ENCODE measurements around the gene NWD2. TPM values are rescaled to one million over a fixed set of nuclear protein-coding genes. Genes with fewer than 3 reads are reported as not detected.

NWD2 gene
- total and polyA plus RNA-seq, 10 of the 15 experiments (the other 5 are each of a cell fraction or from before 2014, with no cell fraction given), result not detected

DNA sequence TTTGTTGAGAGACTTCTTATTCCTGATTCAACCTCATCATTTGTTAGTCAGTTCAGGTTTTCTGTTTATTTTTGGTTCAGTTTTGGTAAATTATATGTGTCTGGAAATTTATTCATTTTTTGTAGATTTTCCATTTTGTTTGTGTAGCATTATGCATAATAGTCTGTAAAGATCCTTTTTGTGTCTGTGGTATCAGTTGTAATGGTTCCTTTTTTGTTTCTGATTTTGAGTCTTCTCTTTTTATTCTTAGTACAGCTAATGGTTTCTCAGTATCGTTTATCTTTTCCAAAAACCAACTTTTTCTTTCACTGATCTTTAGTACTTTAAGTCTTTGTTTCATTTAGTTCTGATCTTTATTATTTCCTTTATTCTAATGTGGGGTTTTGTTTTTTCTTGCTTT is 61.4 kb downstream of the NWD2 start:
- POLR2A ChIA-PET, result no interaction called here
- FAIRE-seq (no peak), DNase-seq (ENCODE audit: low read depth, low spot score) (no peak), ATAC-seq (peak; percentile 36; the same call in 2 of the 3 replicates)
- TF ChIP-seq RUNX3 (IDR thresholded peaks at IDR 0.05; ENCODE audit: low read length), result peak; percentile 19; the same call in 1 of the 2 replicates
- no peak for TF ChIP-seq CHD2 (IDR thresholded peaks at IDR 0.05; ENCODE audit: borderline replicate concordance, low read depth, low read length)
- no peak overlapping the region for H3K4me3 ChIP-seq
- BruUV-seq (replicated peaks), result no TSS peak
- H3K9me3 ChIP-seq (replicated peaks; ENCODE audit: control insufficient read depth, insufficient read depth, low read length), result no peaks in the 10 kb centered on the region; the same call in 2 of the 3 replicates
- no peaks in the 10 kb centered on the region for H3K27me3 ChIP-seq (replicated peaks in 1 of 2; ENCODE audit: control insufficient read depth in 2 of 2, insufficient read depth in 2 of 2, low read length in 1 of 2)
- no peaks in the 10 kb centered on the region for H3K36me3 ChIP-seq (ENCODE audit: control insufficient read depth in 2 of 2, insufficient read depth in 2 of 2, low read length in 1 of 2)
- H3K4me2 ChIP-seq (ENCODE audit: control insufficient read depth, insufficient read depth), result no peak overlapping the region
- intact Hi-C loops (cut with micrococcal nuclease; ENCODE audit: unreplicated experiment), result no loop called here
- SMC1A ChIA-PET (ENCODE audit: uncharacterized antibody, unreplicated experiment), result no interaction called here
- in situ Hi-C loops (cut with MboI), result no loop called here
- no peak overlapping the region for H3K27ac ChIP-seq (ENCODE audit: control insufficient read depth, insufficient read depth)
- 0% methylated on average over 1 of the region's 1 CpG for WGBS (ENCODE audit: insufficient coverage, insufficient replicate concordance, low lambda C conversion rate, missing lambda C conversion rate)
- CTCF ChIA-PET, result no interaction called here
- H2AFZ ChIP-seq (ENCODE audit: control insufficient read depth, low read depth, low read length), result no peak overlapping the region
- H3K9ac ChIP-seq (ENCODE audit: control insufficient read depth, insufficient read depth, low read length), result no peak overlapping the region
- H3K79me2 ChIP-seq (ENCODE audit: control insufficient read depth, insufficient read depth, low read length), result no peaks in the 10 kb centered on the region
- no peaks in the 10 kb centered on the region for H3K4me1 ChIP-seq (ENCODE audit: control insufficient read depth, insufficient read depth, low read length)
- RAD21 ChIA-PET (ENCODE audit: unreplicated experiment), result no interaction called here
- no peaks in the 10 kb centered on the region for H4K20me1 ChIP-seq (ENCODE audit: control insufficient read depth, insufficient read depth)

DNA sequence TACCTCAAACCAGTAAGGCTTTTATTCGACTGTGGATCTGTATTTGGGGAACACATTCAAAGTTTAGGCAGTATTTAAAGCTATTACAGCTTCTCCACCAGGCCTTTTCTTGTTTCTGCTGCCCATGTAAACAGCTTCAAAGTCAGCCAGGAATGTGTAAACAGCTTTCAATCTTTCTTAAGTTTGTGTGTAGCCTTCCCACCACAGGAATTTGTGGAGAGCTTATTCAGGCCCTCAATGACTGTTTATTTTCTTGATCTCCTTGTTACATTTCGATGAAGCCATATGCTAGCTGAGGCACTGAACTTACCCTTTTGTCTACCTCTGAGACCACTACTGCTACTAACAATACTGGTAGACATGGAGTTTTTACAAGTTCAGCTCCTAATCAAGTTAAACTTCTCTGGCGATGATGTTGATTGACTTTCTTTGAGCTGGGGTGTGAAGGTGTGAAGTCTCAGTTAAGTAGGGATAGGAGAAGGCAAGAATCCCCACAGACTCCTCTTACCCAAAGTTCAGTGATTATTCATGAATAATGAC is 72.6 kb downstream of the NWD2 start:
- Histone ChIP-seq H3K4me1 (ENCODE audit: control insufficient read depth, insufficient read depth, low read length) (no peaks in the 10 kb centered on the region), H3K9me3 (replicated peaks; ENCODE audit: control insufficient read depth, insufficient read depth, low read length) (no peaks in the 10 kb centered on the region), H3K27ac (ENCODE audit: control insufficient read depth, insufficient read depth) (no peak overlapping the region), H3K4me2 (ENCODE audit: control insufficient read depth, insufficient read depth) (no peak overlapping the region), H4K20me1 (ENCODE audit: control insufficient read depth, insufficient read depth) (no peaks in the 10 kb centered on the region), H3K36me3 (ENCODE audit: control insufficient read depth in 2 of 2, insufficient read depth in 2 of 2, low read length in 1 of 2) (no peaks in the 10 kb centered on the region), H3K9ac (ENCODE audit: control insufficient read depth, insufficient read depth, low read length) (no peak overlapping the region), H3K27me3 (replicated peaks in 1 of 2; ENCODE audit: control insufficient read depth in 2 of 2, insufficient read depth in 2 of 2, low read length in 1 of 2) (no peaks in the 10 kb centered on the region), H2AFZ (ENCODE audit: control insufficient read depth, low read depth, low read length) (no peak overlapping the region), H3K79me2 (ENCODE audit: control insufficient read depth, insufficient read depth, low read length) (no peaks in the 10 kb centered on the region), H3K4me3 (no peak overlapping the region)
- no peak for ATAC-seq
- no peak for DNase-seq (ENCODE audit: low read depth, low spot score)
- intact Hi-C loops (cut with micrococcal nuclease; ENCODE audit: unreplicated experiment) (no loop called here), in situ Hi-C loops (cut with MboI) (no loop called here)
- no TSS peak for BruUV-seq (replicated peaks)
- ChIA-PET POLR2A (no interaction called here), SMC1A (ENCODE audit: uncharacterized antibody, unreplicated experiment) (no interaction called here), CTCF (no interaction called here), RAD21 (ENCODE audit: unreplicated experiment) (no interaction called here)
- WGBS (ENCODE audit: insufficient coverage, insufficient replicate concordance, low lambda C conversion rate, missing lambda C conversion rate), result 6% methylated on average over 3 of the region's 3 CpGs
- no peak for FAIRE-seq
- TF ChIP-seq ASH2L (IDR thresholded peaks at IDR 0.05; ENCODE audit: borderline replicate concordance, low read depth) (no peak), LARP7 (IDR thresholded peaks at IDR 0.05) (no peak), POLR2A (IDR thresholded peaks at IDR 0.05; ENCODE audit: low read depth, low read length) (no peak), SREBF1 (IDR thresholded peaks at IDR 0.05; ENCODE audit: low read length) (no peak)
- TF ChIP-seq, protein P1, sequence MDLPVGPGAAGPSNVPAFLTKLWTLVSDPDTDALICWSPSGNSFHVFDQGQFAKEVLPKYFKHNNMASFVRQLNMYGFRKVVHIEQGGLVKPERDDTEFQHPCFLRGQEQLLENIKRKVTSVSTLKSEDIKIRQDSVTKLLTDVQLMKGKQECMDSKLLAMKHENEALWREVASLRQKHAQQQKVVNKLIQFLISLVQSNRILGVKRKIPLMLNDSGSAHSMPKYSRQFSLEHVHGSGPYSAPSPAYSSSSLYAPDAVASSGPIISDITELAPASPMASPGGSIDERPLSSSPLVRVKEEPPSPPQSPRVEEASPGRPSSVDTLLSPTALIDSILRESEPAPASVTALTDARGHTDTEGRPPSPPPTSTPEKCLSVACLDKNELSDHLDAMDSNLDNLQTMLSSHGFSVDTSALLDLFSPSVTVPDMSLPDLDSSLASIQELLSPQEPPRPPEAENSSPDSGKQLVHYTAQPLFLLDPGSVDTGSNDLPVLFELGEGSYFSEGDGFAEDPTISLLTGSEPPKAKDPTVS (IDR thresholded peaks at IDR 0.05; ENCODE audit: low read depth, low read length), result no peak
- TF ChIP-seq, protein P2, sequence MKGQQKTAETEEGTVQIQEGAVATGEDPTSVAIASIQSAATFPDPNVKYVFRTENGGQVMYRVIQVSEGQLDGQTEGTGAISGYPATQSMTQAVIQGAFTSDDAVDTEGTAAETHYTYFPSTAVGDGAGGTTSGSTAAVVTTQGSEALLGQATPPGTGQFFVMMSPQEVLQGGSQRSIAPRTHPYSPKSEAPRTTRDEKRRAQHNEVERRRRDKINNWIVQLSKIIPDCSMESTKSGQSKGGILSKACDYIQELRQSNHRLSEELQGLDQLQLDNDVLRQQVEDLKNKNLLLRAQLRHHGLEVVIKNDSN (IDR thresholded peaks at IDR 0.05; ENCODE audit: borderline replicate concordance, extremely low read length, insufficient read depth, low read depth, low read length), result no peak
- TF ChIP-seq, protein P3, sequence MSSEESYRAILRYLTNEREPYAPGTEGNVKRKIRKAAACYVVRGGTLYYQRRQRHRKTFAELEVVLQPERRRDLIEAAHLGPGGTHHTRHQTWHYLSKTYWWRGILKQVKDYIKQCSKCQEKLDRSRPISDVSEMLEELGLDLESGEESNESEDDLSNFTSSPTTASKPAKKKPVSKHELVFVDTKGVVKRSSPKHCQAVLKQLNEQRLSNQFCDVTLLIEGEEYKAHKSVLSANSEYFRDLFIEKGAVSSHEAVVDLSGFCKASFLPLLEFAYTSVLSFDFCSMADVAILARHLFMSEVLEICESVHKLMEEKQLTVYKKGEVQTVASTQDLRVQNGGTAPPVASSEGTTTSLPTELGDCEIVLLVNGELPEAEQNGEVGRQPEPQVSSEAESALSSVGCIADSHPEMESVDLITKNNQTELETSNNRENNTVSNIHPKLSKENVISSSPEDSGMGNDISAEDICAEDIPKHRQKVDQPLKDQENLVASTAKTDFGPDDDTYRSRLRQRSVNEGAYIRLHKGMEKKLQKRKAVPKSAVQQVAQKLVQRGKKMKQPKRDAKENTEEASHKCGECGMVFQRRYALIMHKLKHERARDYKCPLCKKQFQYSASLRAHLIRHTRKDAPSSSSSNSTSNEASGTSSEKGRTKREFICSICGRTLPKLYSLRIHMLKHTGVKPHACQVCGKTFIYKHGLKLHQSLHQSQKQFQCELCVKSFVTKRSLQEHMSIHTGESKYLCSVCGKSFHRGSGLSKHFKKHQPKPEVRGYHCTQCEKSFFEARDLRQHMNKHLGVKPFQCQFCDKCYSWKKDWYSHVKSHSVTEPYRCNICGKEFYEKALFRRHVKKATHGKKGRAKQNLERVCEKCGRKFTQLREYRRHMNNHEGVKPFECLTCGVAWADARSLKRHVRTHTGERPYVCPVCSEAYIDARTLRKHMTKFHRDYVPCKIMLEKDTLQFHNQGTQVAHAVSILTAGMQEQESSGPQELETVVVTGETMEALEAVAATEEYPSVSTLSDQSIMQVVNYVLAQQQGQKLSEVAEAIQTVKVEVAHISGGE (CRISPR knock-in tag; IDR thresholded peaks at IDR 0.05), result no peak
